GM13976 (cell line): ENCODE results near the gene MORC3.
"Not testable (repeated sequence)": the region's sequence is repeated elsewhere in the genome, so short reads cannot be mapped to it uniquely, and the experiment has no call there.

Experiments used
- DNase-seq: peaks from one replicate; pipeline ENCODE4 v3.0.0; 2012; ENCODE audit warnings: low spot score
- CTCF ChIP-seq: IDR thresholded peaks from 2 replicates; pipeline ENCODE4 v1.5.1; 2012; ENCODE audit warnings: borderline replicate concordance, mild to moderate bottlenecking; ENCODE audit not compliant: insufficient read depth; ENCODE audit errors: extremely low read depth, missing control alignments, control extremely low read depth
- in situ Hi-C: fragments of 300-500 bp; cut with MboI; formaldehyde crosslinking; loops from one replicate; pipeline ENCODE4 v1.12.0; 2022; ENCODE audit warnings: low sequenced_read_pairs, mixed read lengths, inconsistent platforms; ENCODE audit not compliant: unreplicated experiment

The MORC3 gene

GRCh38 chr21:36375994-36376393 lies 56.0 kb downstream of the MORC3 start:
- no peak for TF ChIP-seq CTCF
- in situ Hi-C loops: no loop called here
- no peak for DNase-seq

GRCh38 chr21:36377391-36377842 lies 57.4 kb downstream of the MORC3 start:
- no peak for DNase-seq
- in situ Hi-C loops: no loop called here
- TF ChIP-seq CTCF: no peak

GRCh38 chr21:36379251-36379650 lies 59.3 kb downstream of the MORC3 start:
- in situ Hi-C loops: no loop called here
- no peak for DNase-seq
- TF ChIP-seq CTCF: no peak

- in situ Hi-C loops: no loop called here
- DNase-seq: no peak
- TF ChIP-seq CTCF: no peak
Measured at GRCh38 chr21:36381841-36382589, 62.0 kb downstream of the MORC3 start.

- DNase-seq, in situ Hi-C loops: not testable (repeated sequence)
Measured at GRCh38 chr21:36382722-36383121, 62.7 kb downstream of the MORC3 start.

GRCh38 chr21:36384885-36385232 lies 64.9 kb downstream of the MORC3 start:
- DNase-seq: no peak
- no peak for TF ChIP-seq CTCF
- in situ Hi-C loops: no loop called here

GRCh38 chr21:36385233-36386030 lies 65.4 kb downstream of the MORC3 start, which contains the start of gene CHAF1B:
TSS of gene CHAF1B (plus strand) at chr21:36385392. CDS start at chr21:36386137, 745 bp downstream.
- in situ Hi-C loops: no loop called here
- peak; percentile 98 for DNase-seq
- TF ChIP-seq CTCF: no peak
